OCI-LY3 (cell line): ENCODE measurements around the gene ARPIN.
"Not testable (repeated sequence)": the region's sequence is repeated elsewhere in the genome, so short reads cannot be mapped to it uniquely, and the experiment has no call there.

ENCODE experiments used
- H2AFZ ChIP-seq: fragments of 200-600, 300-600 bp; shearing (Covaris generic); 2 replicates; pipeline ENCODE4 v1.6.0; 2014; ENCODE audit warnings: antibody characterized with exemption, low read depth, low read length
- H3K27ac ChIP-seq: fragments of 200-600, 300-600 bp; sonication (generic); 2 replicates; pipeline ENCODE4 v1.5.1; 2014; ENCODE audit warnings: mild to moderate bottlenecking, low read length, moderate library complexity, mixed read lengths
- H3K27me3 ChIP-seq: fragments of 200-600, 300-600 bp; sonication (generic); 2 replicates; pipeline ENCODE4 v1.6.1; 2014; ENCODE audit warnings: low read depth, low read length, mixed read lengths
- H3K36me3 ChIP-seq: fragments of 200-600, 300-600 bp; sonication (generic); replicated peaks from 2 replicates; pipeline ENCODE3; 2014; ENCODE audit warnings: low read depth, low read length, mixed read lengths
- H3K4me1 ChIP-seq: fragments of 300-600, 200-600 bp; sonication (generic); 2 replicates; pipeline ENCODE4 v1.6.1; 2014; ENCODE audit warnings: low read length, mixed read lengths
- H3K4me2 ChIP-seq: fragments of 200-600, 300-600 bp; sonication (generic); 2 replicates; pipeline ENCODE4 v1.6.1; 2014; ENCODE audit warnings: low read length, mixed read lengths
- H3K4me3 ChIP-seq: fragments of 300-600, 200-600 bp; sonication (generic); 2 replicates; pipeline ENCODE4 v1.5.1; 2014; ENCODE audit warnings: antibody characterized with exemption, mild to moderate bottlenecking, low read length, moderate library complexity
- H3K79me2 ChIP-seq: fragments of 300-600, 200-600 bp; shearing (Covaris generic); 2 replicates; pipeline ENCODE4 v1.6.1; 2014; ENCODE audit warnings: mild to moderate bottlenecking, low read length, mixed read lengths
- H3K9ac ChIP-seq: fragments of 300-600, 200-600 bp; shearing (Covaris generic); 2 replicates; pipeline ENCODE4 v1.6.0; 2014; ENCODE audit warnings: mild to moderate bottlenecking, low read length, moderate library complexity
- H3K9me3 ChIP-seq: fragments of 200-600, 300-600 bp; shearing (Covaris generic); 2 replicates; pipeline ENCODE4 v1.6.1; 2014; ENCODE audit warnings: low read length, mixed read lengths; ENCODE audit not compliant: insufficient read depth
- H4K20me1 ChIP-seq: fragments of 200-600, 300-600 bp; sonication (generic); 2 replicates; pipeline ENCODE4 v1.6.1; 2016; ENCODE audit warnings: low read length, mixed read lengths; ENCODE audit not compliant: insufficient read depth
- CTCF ChIP-seq: fragments of 200-600, 300-600 bp; sonication (generic); IDR thresholded peaks from 2 replicates; pipeline ENCODE4 v1.5.1; 2014; ENCODE audit warnings: antibody characterized with exemption, low read length, low read depth
- EZH2phosphoT487 ChIP-seq: fragments of 200-600 bp; shearing (Covaris generic); IDR thresholded peaks from 2 replicates; pipeline ENCODE4 v1.6.1; 2018; ENCODE audit warnings: antibody characterized with exemption, mixed run types, low read depth

ARPIN gene

GRCh38 chr15:89912674-89913396 is at the start of gene ARPIN:
ARPIN (minus strand) TSS chr15:89912952; CDS start chr15:89912835, 117 bp downstream.
- H4K20me1 ChIP-seq: no peaks in the 10 kb centered on the region
- H3K27me3 ChIP-seq: no peaks in the 10 kb centered on the region; the same call in 1 of the 2 replicates
- H3K36me3 ChIP-seq: no peaks in the 10 kb centered on the region
- H3K4me3 ChIP-seq: no peak within 1 kb of the TSS
- H3K27ac ChIP-seq: peak within 1 kb of the TSS; percentile 60; the same call in 1 of the 2 replicates
- no peak within 1 kb of the TSS for H2AFZ ChIP-seq
- peaks cover 24% of the 10 kb centered on the region for H3K4me1 ChIP-seq
- no peaks in the 10 kb centered on the region for H3K79me2 ChIP-seq
- H3K9me3 ChIP-seq: no peaks in the 10 kb centered on the region
- no peak within 1 kb of the TSS for H3K9ac ChIP-seq
- H3K4me2 ChIP-seq: peak within 1 kb of the TSS; percentile 38
- no peak for TF ChIP-seq CTCF
- no peak for TF ChIP-seq EZH2phosphoT487

GRCh38 chr15:89958107-89958805 is 45.5 kb upstream of the ARPIN start:
- Histone ChIP-seq H3K9ac (no peak overlapping the region), H4K20me1 (no peaks in the 10 kb centered on the region), H3K36me3 (no peaks in the 10 kb centered on the region), H2AFZ (no peak overlapping the region), H3K4me1 (no peaks in the 10 kb centered on the region), H3K9me3 (no peaks in the 10 kb centered on the region), H3K79me2 (no peaks in the 10 kb centered on the region), H3K27ac (no peak overlapping the region), H3K4me3 (no peak overlapping the region), H3K27me3 (no peaks in the 10 kb centered on the region), H3K4me2 (no peak overlapping the region)
- TF ChIP-seq EZH2phosphoT487 (no peak), CTCF (no peak)

DNA sequence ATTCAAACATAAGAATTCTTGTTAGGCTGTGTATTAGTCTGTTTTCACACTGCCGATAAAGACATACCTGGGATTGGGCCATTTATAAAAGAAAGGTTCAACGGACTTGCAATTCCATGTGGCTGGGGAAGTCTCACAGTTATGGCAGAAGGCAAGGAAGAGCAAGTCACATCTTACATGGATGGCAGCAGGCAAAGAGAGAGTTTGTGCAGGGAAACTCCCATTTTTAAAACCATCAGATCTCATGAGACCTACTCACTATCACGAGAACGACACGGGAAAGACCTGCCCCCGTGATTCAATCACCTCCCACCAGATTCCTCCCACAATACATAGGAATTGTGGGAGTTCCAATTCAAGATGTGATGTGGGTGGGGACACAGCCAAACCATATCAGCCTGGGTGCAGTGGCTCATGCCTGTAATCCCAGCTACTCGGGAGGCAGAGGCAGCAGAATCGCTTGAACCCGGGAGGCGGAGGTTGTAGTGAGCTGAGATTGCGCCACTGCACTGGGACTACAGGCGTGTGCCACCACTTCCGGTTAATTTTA is 42.8 kb upstream of the ARPIN start:
- not testable (repeated sequence) for H3K9me3 ChIP-seq, H3K27ac ChIP-seq, H3K4me3 ChIP-seq, H4K20me1 ChIP-seq, H2AFZ ChIP-seq, H3K4me2 ChIP-seq, H3K79me2 ChIP-seq, H3K36me3 ChIP-seq, H3K27me3 ChIP-seq, H3K9ac ChIP-seq, H3K4me1 ChIP-seq

DNA sequence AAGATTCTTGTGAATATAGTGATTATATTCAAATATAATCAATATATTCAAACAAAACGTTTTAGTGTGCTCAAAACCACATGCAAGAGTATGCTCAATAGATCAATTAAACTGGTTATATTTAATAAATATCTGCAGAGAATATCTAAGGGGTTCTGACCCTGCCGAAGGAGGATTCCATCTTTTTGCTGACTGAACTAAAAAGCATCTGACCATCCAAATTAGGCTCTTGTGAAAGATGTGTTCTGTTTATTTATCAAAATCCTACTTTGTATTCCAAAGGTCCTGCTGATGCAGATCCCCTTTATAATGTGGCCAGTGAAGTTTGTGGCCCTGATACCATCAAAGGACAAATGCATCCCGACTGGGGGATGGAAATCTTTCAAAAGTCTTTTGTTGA is 41.8 kb upstream of the ARPIN start:
- H4K20me1 ChIP-seq: no peaks in the 10 kb centered on the region
- H3K4me2 ChIP-seq: no peak overlapping the region
- TF ChIP-seq CTCF: no peak
- TF ChIP-seq EZH2phosphoT487: no peak
- H3K9me3 ChIP-seq: no peaks in the 10 kb centered on the region
- no peak overlapping the region for H3K4me3 ChIP-seq
- no peaks in the 10 kb centered on the region for H3K79me2 ChIP-seq
- H2AFZ ChIP-seq: no peak overlapping the region
- no peaks in the 10 kb centered on the region for H3K27me3 ChIP-seq
- H3K36me3 ChIP-seq: no peaks in the 10 kb centered on the region
- H3K9ac ChIP-seq: no peak overlapping the region
- H3K27ac ChIP-seq: no peak overlapping the region
- H3K4me1 ChIP-seq: no peaks in the 10 kb centered on the region
